A549 (cell line): ENCODE data around the gene MAP3K8. TPM values are rescaled to one million over a fixed set of nuclear protein-coding genes. Genes with fewer than 3 reads are reported as not detected.
A peak's percentile ranks its signal among the peaks of the same experiment; 100 is the strongest.
"Not testable (repeated sequence)": the region's sequence is repeated elsewhere in the genome, so short reads cannot be mapped to it uniquely, and the experiment has no call there.

Experiments used
- ATAC-seq, 2 experiments: fragments of 200-7000 bp in 1 of 2; fragments of >200 bp in 1 of 2; cut with Nextera tagmentation in 1 of 2; cut with Tn5 transposase in 1 of 2; 3 replicates each; pipeline versions ENCODE4 v1.8.0 to v1.9.1; 2018 to 2020; ENCODE audit warnings: mild to moderate bottlenecking in 1 of 2, moderate library complexity in 1 of 2
- CTCF ChIA-PET: fragments of 300-600 bp; sonication (Branson Sonifier 250); formaldehyde crosslinking; extraction: SDS; loops from one replicate; lab custom pipeline; 2021; ENCODE audit warnings: antibody characterized with exemption, inconsistent platforms; lab: Yijun Ruan, JAX
- POLR2A ChIA-PET: fragments of 350-600 bp; formaldehyde crosslinking; extraction: SDS; loops from one replicate; lab custom pipeline; 2021; ENCODE audit warnings: antibody characterized with exemption, inconsistent platforms; lab: Yijun Ruan, JAX
- DNase-seq, 2 experiments: peaks; one replicate each; pipeline versions ENCODE4 v3.0.0 to v3.0.0-alpha.2; 2011 to 2016; ENCODE audit warnings: low read depth in 1 of 2, low spot score in 1 of 2
- FAIRE-seq: peaks from 2 replicates; lab custom pipeline; 2011; peaks lifted over from hg19 to GRCh38; lab: Jason Lieb, UNC
- H3K27ac ChIP-seq, 2 experiments: fragments of >200 bp; sonication (Bioruptor Twin); formaldehyde crosslinking; 3 replicates each; pipeline ENCODE4 v1.5.1; 2016 to 2017
- H3K4me1 ChIP-seq: fragments of >200 bp; sonication (Bioruptor Twin); formaldehyde crosslinking; 3 replicates; pipeline ENCODE4 v1.6.1; 2016
- H3K4me2 ChIP-seq: fragments of >200 bp; sonication (Bioruptor Twin); formaldehyde crosslinking; 3 replicates; pipeline ENCODE4 v1.6.1; 2016
- H3K4me3 ChIP-seq: fragments of >200 bp; sonication (Bioruptor Twin); formaldehyde crosslinking; 3 replicates; pipeline ENCODE4 v1.5.1; 2016
- H3K9me3 ChIP-seq: fragments of >200 bp; sonication (Bioruptor Twin); formaldehyde crosslinking; 3 replicates; pipeline ENCODE4 v1.6.1; 2016
- BHLHE40 ChIP-seq: IDR thresholded peaks from 2 replicates; pipeline ENCODE4 v1.6.1; 2012; ENCODE audit warnings: low read depth, low read length, inconsistent platforms
- CBX2 ChIP-seq: fragments of 200-600 bp; sonication (generic); IDR thresholded peaks from 2 replicates; pipeline ENCODE4 v1.6.1; 2016; ENCODE audit warnings: low read depth, mild to moderate bottlenecking, borderline replicate concordance
- CBX8 ChIP-seq: fragments of 200-600 bp; sonication (generic); IDR thresholded peaks from 2 replicates; pipeline ENCODE4 v1.6.1; 2016
- CEBPB ChIP-seq, 2 experiments: fragments of >200 bp in 1 of 2; sonication (Bioruptor Twin) in 1 of 2; formaldehyde crosslinking in 1 of 2; IDR thresholded peaks; 2 replicates each; pipeline ENCODE4 v1.6.1; 2012 to 2016
- EHMT2 ChIP-seq: fragments of 200-600 bp; sonication (generic); IDR thresholded peaks from 2 replicates; pipeline ENCODE4 v1.6.1; 2016; ENCODE audit warnings: antibody characterized with exemption, low read depth, mild to moderate bottlenecking, moderate library complexity
- EP300 ChIP-seq, 2 experiments: fragments of >200 bp; sonication (Bioruptor Twin); formaldehyde crosslinking; IDR thresholded peaks; 2 replicates in 1 of 2; 3 replicates in 1 of 2; pipeline ENCODE4 v1.6.1; 2016 to 2017
- FOSL2 ChIP-seq, 2 experiments: fragments of 450-650 bp in 1 of 2; fragments of >200 bp in 1 of 2; sonication (Bioruptor Twin) in 1 of 2; formaldehyde crosslinking; IDR thresholded peaks; 2 replicates each; pipeline versions ENCODE4 v1.5.0 to v1.6.1; 2016 to 2020; ENCODE audit warnings: mild to moderate bottlenecking in 1 of 2, moderate library complexity in 1 of 2
- HEYL ChIP-seq: fragments of 250-450 bp; sonication (Bioruptor Pico); IDR thresholded peaks from 2 replicates; pipeline ENCODE4 v1.8.0; 2021; ENCODE audit warnings: mild to moderate bottlenecking, moderate library complexity
- HOXA7 ChIP-seq: fragments of 250-450 bp; sonication (Bioruptor Pico); IDR thresholded peaks from 2 replicates; pipeline ENCODE4 v1.5.0; 2020; ENCODE audit warnings: mild to moderate bottlenecking, moderate library complexity
- HOXB13 ChIP-seq: fragments of 250-450 bp; sonication (Bioruptor Pico); IDR thresholded peaks from 2 replicates; pipeline ENCODE4 v1.5.0; 2020; ENCODE audit warnings: low read depth, mild to moderate bottlenecking, moderate library complexity
- HOXB5 ChIP-seq: fragments of 250-450 bp; sonication (Bioruptor Pico); IDR thresholded peaks from 2 replicates; pipeline ENCODE4 v1.5.0; 2020; ENCODE audit warnings: mild to moderate bottlenecking, moderate library complexity
- JUN ChIP-seq, 2 experiments: fragments of >200 bp; sonication (Bioruptor Twin); formaldehyde crosslinking; IDR thresholded peaks; 2 replicates in 1 of 2; 3 replicates in 1 of 2; pipeline ENCODE4 v1.6.1; 2016 to 2017
- JUNB ChIP-seq: fragments of >200 bp; sonication (Bioruptor Twin); formaldehyde crosslinking; IDR thresholded peaks from 2 replicates; pipeline ENCODE4 v1.6.1; 2016
- KDM1A ChIP-seq: fragments of 200-600 bp; sonication (generic); IDR thresholded peaks from 2 replicates; pipeline ENCODE4 v1.6.1; 2016; ENCODE audit warnings: low read depth, mild to moderate bottlenecking
- MAFK ChIP-seq: fragments of 450-650 bp; IDR thresholded peaks from 2 replicates; pipeline ENCODE4 v1.6.1; 2014; ENCODE audit not compliant: partially characterized antibody
- NFE2L2 ChIP-seq: fragments of 150-350 bp; conservative IDR thresholded peaks from 2 replicates; pipeline ENCODE4 v1.6.1; 2014; ENCODE audit warnings: low read length
- NR3C1 ChIP-seq: fragments of >200 bp; sonication (Bioruptor Twin); formaldehyde crosslinking; IDR thresholded peaks from 3 replicates; pipeline ENCODE4 v1.6.1; 2017
- RAD21 ChIP-seq, 2 experiments: fragments of >200 bp in 1 of 2; sonication (Bioruptor Twin) in 1 of 2; formaldehyde crosslinking in 1 of 2; IDR thresholded peaks in 1 of 2; conservative IDR thresholded peaks in 1 of 2; 2 replicates in 1 of 2; 3 replicates in 1 of 2; pipeline ENCODE4 v1.6.1; 2012 to 2018; ENCODE audit warnings: inconsistent platforms in 1 of 2
- RNF2 ChIP-seq: fragments of 200-600 bp; sonication (generic); IDR thresholded peaks from 2 replicates; pipeline ENCODE4 v1.6.1; 2016; ENCODE audit warnings: low read depth, mild to moderate bottlenecking, antibody characterized with exemption, moderate library complexity, borderline replicate concordance
- TP53 ChIP-seq: fragments of 250-450 bp; sonication (Bioruptor Pico); IDR thresholded peaks from 2 replicates; pipeline ENCODE4 v1.5.0; 2021; ENCODE audit warnings: mild to moderate bottlenecking, moderate library complexity
- ZC3H11A ChIP-seq: fragments of 450-650 bp; IDR thresholded peaks from 2 replicates; pipeline ENCODE4 v1.6.1; 2014; ENCODE audit warnings: antibody characterized with exemption, mild to moderate bottlenecking
- ZNF302 ChIP-seq: fragments of 250-450 bp; sonication (Bioruptor Pico); IDR thresholded peaks from 2 replicates; pipeline ENCODE4 v1.9.0; 2021; ENCODE audit warnings: inconsistent platforms, mild to moderate bottlenecking, moderate library complexity
- WGBS: methylation state at CpG from one replicate; pipeline ENCODE4 v1.1.6; 2017; ENCODE audit errors: missing lambda C conversion rate; 5-methylcytosine and 5-hydroxymethylcytosine counted together
- polyA plus RNA-seq, 4 experiments: library from polyadenylated mRNA; depleted of rRNA in 3 of 4; stranded (reverse); fragments of >200 nt; fragmentation: RNase III in 1 of 4; extraction: RNeasy Plus Mini Kit Qiagen cat#74134 plus additional on column Dnase treatment in 1 of 4; gene quantifications; 2 replicates in 3 of 4; 3 replicates in 1 of 4; pipeline ENCODE4 v1.2.3, GENCODE V29; 2011 to 2017
- TF ChIP-seq, protein P1 (sequence below): fragments of 250-450 bp; sonication (Bioruptor Pico); IDR thresholded peaks from 2 replicates; pipeline ENCODE4 v1.5.0; 2020; ENCODE audit warnings: low read depth, mild to moderate bottlenecking, moderate library complexity
- TF ChIP-seq, protein P2 (sequence below): fragments of >200 bp; sonication (Bioruptor Twin); formaldehyde crosslinking; IDR thresholded peaks from 3 replicates; pipeline ENCODE4 v1.6.1; 2016
- TF ChIP-seq, protein P3 (sequence below): fragments of >200 bp; sonication (Bioruptor Twin); formaldehyde crosslinking; IDR thresholded peaks from 2 replicates; pipeline ENCODE4 v1.6.1; 2016
- TF ChIP-seq, protein P4 (sequence below): fragments of 450-650 bp; IDR thresholded peaks from 2 replicates; pipeline ENCODE4 v1.6.1; 2014; ENCODE audit warnings: antibody characterized with exemption
- TF ChIP-seq, protein P5 (sequence below): IDR thresholded peaks from 2 replicates; pipeline ENCODE4 v1.6.1; 2012
- TF ChIP-seq, protein P6 (sequence below): IDR thresholded peaks from 2 replicates; pipeline ENCODE4 v1.6.1; 2012
- TF ChIP-seq, protein P7 (sequence below): fragments of 150-350 bp; IDR thresholded peaks from 2 replicates; pipeline ENCODE4 v1.6.1; 2014; ENCODE audit warnings: low read depth, mild to moderate bottlenecking, low read length

Gene MAP3K8
- polyA plus RNA-seq, 2 of the 4 experiments (the other 2 are of a cell fraction) = 26.4 to 50.8 TPM

DNA sequence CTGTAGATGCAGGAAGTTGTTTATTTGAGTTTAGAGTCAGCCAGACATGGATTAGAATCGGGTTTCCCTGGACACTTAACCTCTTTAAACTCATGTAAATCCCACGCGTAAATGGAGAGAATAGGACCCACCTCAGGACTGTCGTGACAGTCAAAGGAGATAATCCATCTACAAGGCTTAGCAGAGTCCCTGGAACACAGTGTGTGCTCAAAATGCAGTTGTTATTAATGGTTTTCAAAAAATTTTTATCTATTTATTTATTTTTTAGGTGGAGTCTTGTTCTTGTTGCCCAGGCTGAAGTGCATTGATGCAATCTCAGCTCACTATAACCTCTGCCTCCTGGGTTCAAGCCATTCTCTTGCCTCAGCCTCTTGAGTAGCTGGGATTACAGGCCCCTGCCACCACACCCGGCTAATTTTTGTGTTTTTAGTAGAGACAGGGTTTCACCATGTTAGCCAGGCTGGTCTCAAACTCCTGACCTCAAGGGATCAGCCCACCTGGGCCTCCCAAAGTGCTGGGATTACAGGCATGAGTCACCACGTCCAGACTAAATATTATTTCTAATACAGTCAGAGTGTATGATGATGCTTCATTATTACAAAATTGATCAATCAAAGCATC lies 10.2 kb upstream of the MAP3K8 start:
- H3K9me3 ChIP-seq; FAIRE-seq; TF ChIP-seq FOSL2 (IDR thresholded peaks at IDR 0.05): not testable (repeated sequence)
- POLR2A ChIA-PET = interaction anchor here (1.1 to 6.0 kb wide), 4 partner anchors 10 to 115 kb away, joined by 4 to 117 read pairs (median 12); partner anchors contain the start of gene MAP3K8
- WGBS = 5% methylated on average over 6 of the region's 6 CpGs
- DNase-seq (peak in 1 of 2 experiments; percentile 54), ATAC-seq (peak in 1 of 2 experiments; percentile 22; a peak in 3 of 6 replicates)
- Histone ChIP-seq H3K27ac (peak overlapping the region; percentile 90 to 94), H3K4me1 (peaks cover 47% of the 10 kb centered on the region), H3K4me3 (0 out of 3 replicates have a peak overlapping the region, but pooled peaks have one; percentile 9), H3K4me2 (peak overlapping the region; percentile 84)
- CTCF ChIA-PET = interaction anchor here (0.7 to 2.8 kb wide), 11 partner anchors 10 to 167 kb away, joined by 3 to 18 read pairs (median 5); partner anchors contain the start of gene MAP3K8
- TF ChIP-seq JUN (IDR thresholded peaks at IDR 0.05) (peak; percentile 24 to 54; a peak in 2 of 5 replicates), BHLHE40 (peak; percentile 24; the same call in 1 of the 2 replicates), JUNB (0 out of 2 replicates have a peak, but pooled peaks have one; percentile 12), EP300 (IDR thresholded peaks at IDR 0.05) (peak; percentile 3 to 10; a peak in 1 of 5 replicates), FOSL2 (CRISPR knock-in tag; IDR thresholded peaks at IDR 0.05) (peak; percentile 85)

DNA sequence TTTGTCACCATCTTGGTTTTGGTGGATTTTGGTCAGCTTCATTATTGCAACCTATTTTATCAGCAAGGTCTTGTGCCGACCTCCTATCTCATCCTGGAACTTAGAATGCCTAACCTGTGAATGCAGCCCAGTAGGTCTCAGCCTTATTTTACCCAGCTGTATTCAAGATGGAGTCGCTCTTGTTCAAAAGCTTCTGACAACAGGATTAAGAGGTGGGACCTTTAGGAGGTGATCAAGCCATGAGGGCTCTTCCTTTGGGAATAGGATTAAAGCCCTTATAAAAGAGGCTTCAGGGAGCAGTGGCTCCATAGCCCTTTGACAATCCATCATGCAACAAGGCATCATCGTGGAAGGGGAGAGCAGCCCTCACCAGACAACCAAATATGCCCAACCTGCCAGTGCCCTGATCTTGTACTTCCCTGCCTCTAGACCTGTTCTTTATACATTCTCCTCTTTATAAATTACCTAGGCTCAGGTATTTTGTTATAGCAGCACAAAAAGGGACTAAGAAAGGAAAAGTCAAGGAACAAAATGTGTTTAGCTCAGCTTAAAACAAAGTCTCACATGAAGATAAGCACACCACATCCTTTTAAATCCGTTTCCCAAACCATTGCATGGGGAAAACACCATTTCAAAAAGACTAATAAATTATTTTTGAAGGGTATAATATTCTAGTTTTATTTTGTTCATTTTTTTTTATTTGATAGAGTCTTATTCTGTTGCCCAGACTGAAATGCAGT lies 8.5 kb upstream of the MAP3K8 start:
- Histone ChIP-seq H3K4me1 (peaks cover 42% of the 10 kb centered on the region), H3K9me3 (no peaks in the 10 kb centered on the region), H3K4me3 (no peak overlapping the region), H3K27ac (peak overlapping the region; percentile 90 to 94), H3K4me2 (no peak overlapping the region)
- POLR2A ChIA-PET = interaction anchor here (6.0 kb wide), 1 partner anchor 9 kb away, joined by 117 read pairs; the partner anchor contains the start of gene MAP3K8
- FAIRE-seq (no peak), DNase-seq (no peak), ATAC-seq (no peak)
- CTCF ChIA-PET = interaction anchor here (0.6 to 1.8 kb wide), 5 partner anchors 17 to 165 kb away, joined by 3 to 4 read pairs (median 4); no protein-coding TSS in a partner anchor
- 69% methylated on average over 4 of the region's 4 CpGs for WGBS
- TF ChIP-seq, protein P1, sequence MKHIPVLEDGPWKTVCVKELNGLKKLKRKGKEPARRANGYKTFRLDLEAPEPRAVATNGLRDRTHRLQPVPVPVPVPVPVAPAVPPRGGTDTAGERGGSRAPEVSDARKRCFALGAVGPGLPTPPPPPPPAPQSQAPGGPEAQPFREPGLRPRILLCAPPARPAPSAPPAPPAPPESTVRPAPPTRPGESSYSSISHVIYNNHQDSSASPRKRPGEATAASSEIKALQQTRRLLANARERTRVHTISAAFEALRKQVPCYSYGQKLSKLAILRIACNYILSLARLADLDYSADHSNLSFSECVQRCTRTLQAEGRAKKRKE (CRISPR knock-in tag) = peak; percentile 71; the same call in 1 of the 2 replicates
- TF ChIP-seq MAFK = peak; percentile 49
- TF ChIP-seq, protein P2, sequence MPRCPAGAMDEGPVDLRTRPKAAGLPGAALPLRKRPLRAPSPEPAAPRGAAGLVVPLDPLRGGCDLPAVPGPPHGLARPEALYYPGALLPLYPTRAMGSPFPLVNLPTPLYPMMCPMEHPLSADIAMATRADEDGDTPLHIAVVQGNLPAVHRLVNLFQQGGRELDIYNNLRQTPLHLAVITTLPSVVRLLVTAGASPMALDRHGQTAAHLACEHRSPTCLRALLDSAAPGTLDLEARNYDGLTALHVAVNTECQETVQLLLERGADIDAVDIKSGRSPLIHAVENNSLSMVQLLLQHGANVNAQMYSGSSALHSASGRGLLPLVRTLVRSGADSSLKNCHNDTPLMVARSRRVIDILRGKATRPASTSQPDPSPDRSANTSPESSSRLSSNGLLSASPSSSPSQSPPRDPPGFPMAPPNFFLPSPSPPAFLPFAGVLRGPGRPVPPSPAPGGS = no peak
- peak; percentile 13; the same call in 1 of the 2 replicates for TF ChIP-seq ZNF302 (CRISPR knock-in tag)
- TF ChIP-seq ZC3H11A = no peak
- TF ChIP-seq HOXA7 (CRISPR knock-in tag) = peak; percentile 53; the same call in 1 of the 2 replicates
- TF ChIP-seq KDM1A = no peak
- TF ChIP-seq HOXB5 (CRISPR knock-in tag) = peak; percentile 69; the same call in 1 of the 2 replicates
- TF ChIP-seq, protein P3, sequence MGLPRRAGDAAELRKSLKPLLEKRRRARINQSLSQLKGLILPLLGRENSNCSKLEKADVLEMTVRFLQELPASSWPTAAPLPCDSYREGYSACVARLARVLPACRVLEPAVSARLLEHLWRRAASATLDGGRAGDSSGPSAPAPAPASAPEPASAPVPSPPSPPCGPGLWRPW = no peak
- TF ChIP-seq NFE2L2 = no peak
- TF ChIP-seq, protein P4, sequence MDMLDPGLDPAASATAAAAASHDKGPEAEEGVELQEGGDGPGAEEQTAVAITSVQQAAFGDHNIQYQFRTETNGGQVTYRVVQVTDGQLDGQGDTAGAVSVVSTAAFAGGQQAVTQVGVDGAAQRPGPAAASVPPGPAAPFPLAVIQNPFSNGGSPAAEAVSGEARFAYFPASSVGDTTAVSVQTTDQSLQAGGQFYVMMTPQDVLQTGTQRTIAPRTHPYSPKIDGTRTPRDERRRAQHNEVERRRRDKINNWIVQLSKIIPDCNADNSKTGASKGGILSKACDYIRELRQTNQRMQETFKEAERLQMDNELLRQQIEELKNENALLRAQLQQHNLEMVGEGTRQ = no peak
- TF ChIP-seq CEBPB (IDR thresholded peaks at IDR 0.05) = no peak
- TF ChIP-seq TP53 (CRISPR knock-in tag) = no peak
- TF ChIP-seq CBX2 = no peak
- no peak for TF ChIP-seq RNF2
- TF ChIP-seq CBX8 = no peak
- peak; percentile 95 for TF ChIP-seq HOXB13
- TF ChIP-seq FOSL2 (IDR thresholded peaks at IDR 0.05) = no peak
- no peak for TF ChIP-seq FOSL2 (CRISPR knock-in tag; IDR thresholded peaks at IDR 0.05)
- TF ChIP-seq, protein P5, sequence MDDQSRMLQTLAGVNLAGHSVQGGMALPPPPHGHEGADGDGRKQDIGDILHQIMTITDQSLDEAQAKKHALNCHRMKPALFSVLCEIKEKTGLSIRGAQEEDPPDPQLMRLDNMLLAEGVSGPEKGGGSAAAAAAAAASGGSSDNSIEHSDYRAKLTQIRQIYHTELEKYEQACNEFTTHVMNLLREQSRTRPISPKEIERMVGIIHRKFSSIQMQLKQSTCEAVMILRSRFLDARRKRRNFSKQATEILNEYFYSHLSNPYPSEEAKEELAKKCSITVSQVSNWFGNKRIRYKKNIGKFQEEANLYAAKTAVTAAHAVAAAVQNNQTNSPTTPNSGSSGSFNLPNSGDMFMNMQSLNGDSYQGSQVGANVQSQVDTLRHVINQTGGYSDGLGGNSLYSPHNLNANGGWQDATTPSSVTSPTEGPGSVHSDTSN = no peak
- TF ChIP-seq RAD21 (conservative IDR thresholded peaks at IDR 0.05 in 1 of 2, IDR thresholded peaks at IDR 0.05 in 1 of 2) = no peak
- TF ChIP-seq EHMT2 = no peak
- TF ChIP-seq, protein P6, sequence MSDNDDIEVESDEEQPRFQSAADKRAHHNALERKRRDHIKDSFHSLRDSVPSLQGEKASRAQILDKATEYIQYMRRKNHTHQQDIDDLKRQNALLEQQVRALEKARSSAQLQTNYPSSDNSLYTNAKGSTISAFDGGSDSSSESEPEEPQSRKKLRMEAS = no peak
- TF ChIP-seq, protein P7, sequence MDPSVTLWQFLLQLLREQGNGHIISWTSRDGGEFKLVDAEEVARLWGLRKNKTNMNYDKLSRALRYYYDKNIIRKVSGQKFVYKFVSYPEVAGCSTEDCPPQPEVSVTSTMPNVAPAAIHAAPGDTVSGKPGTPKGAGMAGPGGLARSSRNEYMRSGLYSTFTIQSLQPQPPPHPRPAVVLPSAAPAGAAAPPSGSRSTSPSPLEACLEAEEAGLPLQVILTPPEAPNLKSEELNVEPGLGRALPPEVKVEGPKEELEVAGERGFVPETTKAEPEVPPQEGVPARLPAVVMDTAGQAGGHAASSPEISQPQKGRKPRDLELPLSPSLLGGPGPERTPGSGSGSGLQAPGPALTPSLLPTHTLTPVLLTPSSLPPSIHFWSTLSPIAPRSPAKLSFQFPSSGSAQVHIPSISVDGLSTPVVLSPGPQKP = no peak
- TF ChIP-seq NR3C1 = no peak
- TF ChIP-seq HEYL (CRISPR knock-in tag) = 0 out of 2 replicates have a peak, but pooled peaks have one; percentile 71
